Ascending aorta (tissue), 2 donors: ENCODE data around the gene DOCK3. TPM values are rescaled to one million over a fixed set of nuclear protein-coding genes. Genes with fewer than 3 reads are reported as not detected.
"Not testable (repeated sequence)": the region's sequence is repeated elsewhere in the genome, so short reads cannot be mapped to it uniquely, and the experiment has no call there.

Source experiments
- DNase-seq, 2 donors: peaks; one replicate each; pipeline ENCODE4 v3.0.0-alpha.2; 2019; ENCODE audit warnings: low spot score in 2 of 2
- H3K27ac ChIP-seq, 2 donors: fragments of 200-600 bp; sonication (generic); one replicate each; pipeline ENCODE4 v1.5.1; 2016 to 2017; ENCODE audit warnings: mild to moderate bottlenecking in 1 of 2
- H3K27me3 ChIP-seq: fragments of 200-600 bp; sonication (generic); one replicate; pipeline ENCODE4 v1.5.1; 2017
- H3K36me3 ChIP-seq, 2 donors: fragments of 200-600 bp; sonication (generic); one replicate each; pipeline ENCODE4 v1.5.1; 2016
- H3K4me1 ChIP-seq, 2 donors: fragments of 200-600 bp; sonication (generic); one replicate each; pipeline ENCODE4 v1.5.1; 2016 to 2017; ENCODE audit warnings: mild to moderate bottlenecking in 1 of 2
- H3K4me3 ChIP-seq, 2 donors: fragments of 200-600 bp; sonication (generic); one replicate each; pipeline ENCODE4 v1.5.1; 2016 to 2017; ENCODE audit warnings: mild to moderate bottlenecking in 1 of 2
- H3K9me3 ChIP-seq, 2 donors: fragments of 200-600 bp; sonication (generic); one replicate each; pipeline ENCODE4 v1.5.1; 2016
- CTCF ChIP-seq, 3 experiments: fragments of 200-600 bp in 2 of 3; fragments of 450-650 bp in 1 of 3; sonication (generic) in 2 of 3; IDR thresholded peaks; one replicate each; pipeline ENCODE4 v1.5.1; 2016 to 2019; ENCODE audit warnings: antibody characterized with exemption in 3 of 3, mild to moderate bottlenecking in 1 of 3, moderate library complexity in 1 of 3
- intact Hi-C: fragments of 100-400 bp; cut with DNase I; formaldehyde crosslinking; loops from one replicate; pipeline ENCODE4 v1.15.1; 2023
- total RNA-seq: library from RNA; depleted of rRNA; stranded (reverse); fragments of >200 nt; gene quantifications from one replicate; pipeline ENCODE4 v1.1.0, GENCODE V29; 2016

Gene DOCK3
- total RNA-seq, 1 donor from 2014 or later = 3.9 TPM

- intact Hi-C loops = no loop called here
- H3K36me3 ChIP-seq = no peaks in the 10 kb centered on the region
- H3K4me1 ChIP-seq = no peaks in the 10 kb centered on the region
- no peak for TF ChIP-seq CTCF (IDR thresholded peaks at IDR 0.05)
- H3K4me3 ChIP-seq = no peak overlapping the region
- no peak overlapping the region for H3K27ac ChIP-seq
- H3K9me3 ChIP-seq = no peaks in the 10 kb centered on the region
- H3K27me3 ChIP-seq = no peaks in the 10 kb centered on the region
- no peak for DNase-seq
These were observed 400.6 kb downstream of the DOCK3 start for GRCh38 chr3:51075221-51075775.

- Histone ChIP-seq H3K27me3 (no peaks in the 10 kb centered on the region), H3K4me3 (no peak overlapping the region), H3K4me1 (no peaks in the 10 kb centered on the region), H3K27ac (no peak overlapping the region), H3K9me3 (peaks cover 0 to 22% of the 10 kb centered on the region in 2 donors), H3K36me3 (no peaks in the 10 kb centered on the region)
- intact Hi-C loops = no loop called here
- no peak for DNase-seq
- no peak for TF ChIP-seq CTCF (IDR thresholded peaks at IDR 0.05)
These were observed 407.6 kb downstream of the DOCK3 start for GRCh38 chr3:51082363-51082762.

GRCh38 chr3:51083490-51083889 lies 408.8 kb downstream of the DOCK3 start:
- H3K9me3 ChIP-seq = peaks cover 0 to 22% of the 10 kb centered on the region in 2 donors
- H3K4me3 ChIP-seq = no peak overlapping the region
- DNase-seq = no peak
- H3K4me1 ChIP-seq = no peaks in the 10 kb centered on the region
- no peaks in the 10 kb centered on the region for H3K27me3 ChIP-seq
- TF ChIP-seq CTCF (IDR thresholded peaks at IDR 0.05) = no peak
- H3K27ac ChIP-seq = no peak overlapping the region
- intact Hi-C loops = no loop called here
- H3K36me3 ChIP-seq = no peaks in the 10 kb centered on the region

GRCh38 chr3:51092141-51092540 lies 417.4 kb downstream of the DOCK3 start:
- H3K4me1 ChIP-seq, H3K27ac ChIP-seq, H3K4me3 ChIP-seq, H3K9me3 ChIP-seq, DNase-seq, intact Hi-C loops, H3K27me3 ChIP-seq, H3K36me3 ChIP-seq: not testable (repeated sequence)

GRCh38 chr3:51094838-51095237 lies 420.1 kb downstream of the DOCK3 start:
- H3K27ac ChIP-seq, H3K4me3 ChIP-seq, DNase-seq, H3K36me3 ChIP-seq, intact Hi-C loops, H3K9me3 ChIP-seq, H3K4me1 ChIP-seq, H3K27me3 ChIP-seq: not testable (repeated sequence)

- no peaks in the 10 kb centered on the region for H3K27me3 ChIP-seq
- no peaks in the 10 kb centered on the region for H3K4me1 ChIP-seq
These were observed 425.2 kb downstream of the DOCK3 start for GRCh38 chr3:51099794-51100535.

More at GRCh38 chr3:51099794-51100535, 425.2 kb downstream of the DOCK3 start:
- Histone ChIP-seq H3K27ac (no peak overlapping the region), H3K9me3 (peaks cover 0 to 3% of the 10 kb centered on the region in 2 donors), H3K4me3 (no peak overlapping the region), H3K36me3 (no peaks in the 10 kb centered on the region)
- peak in 2 of 3 experiments; percentile 39 to 56 for TF ChIP-seq CTCF (IDR thresholded peaks at IDR 0.05)
- no peak for DNase-seq
- intact Hi-C loops = loop anchor here (2.0 kb wide), 1 partner anchor 273 kb away; no protein-coding TSS in a partner anchor
